ENCODE data around the gene ALOX5AP. TPM values are rescaled to one million over a fixed set of nuclear protein-coding genes. Genes with fewer than 3 reads are reported as not detected.

The ALOX5AP gene
- total RNA-seq, 1 donor from 2014 or later: 4.5 TPM

DNA sequence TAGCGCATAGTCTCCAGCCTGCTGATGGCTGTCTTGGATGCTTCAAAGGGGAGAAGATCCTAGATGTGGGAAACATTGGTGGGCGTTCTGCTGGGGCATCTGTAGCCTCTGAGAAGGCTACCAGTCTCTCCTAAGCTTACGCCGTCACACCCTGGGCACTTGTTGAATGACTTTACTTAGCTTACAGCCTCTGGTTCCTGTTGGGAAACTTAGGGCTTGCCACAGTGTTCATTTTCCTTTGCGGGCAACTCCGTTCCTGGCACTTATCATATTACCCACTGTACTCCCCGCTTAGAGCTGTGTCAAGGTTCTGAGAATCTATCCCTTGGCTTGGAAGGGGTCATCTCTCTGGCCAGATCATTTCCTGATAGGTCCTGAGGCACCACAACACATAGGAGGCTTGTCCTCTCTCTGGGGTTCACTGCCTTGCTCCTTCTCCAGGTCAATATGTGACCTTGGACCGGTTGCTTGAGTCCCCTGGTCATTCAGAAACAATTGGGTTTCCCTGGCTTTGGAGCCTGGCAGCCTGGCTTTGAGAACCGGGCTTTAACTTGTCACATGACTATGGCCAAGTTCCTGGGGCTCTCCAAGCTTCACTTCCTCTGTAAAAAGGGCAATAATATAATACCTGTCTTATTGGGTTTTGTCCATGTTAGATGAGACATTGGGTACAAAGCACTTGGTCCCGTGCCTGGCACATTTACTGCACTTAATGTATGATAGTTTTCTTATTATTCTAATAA lies 20.5 kb upstream of the ALOX5AP start:
- Histone ChIP-seq H3K4me3 (ENCODE audit: insufficient read depth, low read depth, low read length) (no peak overlapping the region), H3K9ac (ENCODE audit: low read length) (no peak overlapping the region), H3K4me1 (ENCODE audit: insufficient read depth, low read length) (peaks cover 15% of the 10 kb centered on the region), H3K27me3 (ENCODE audit: insufficient read depth, low read length) (no peaks in the 10 kb centered on the region), H3K79me2 (ENCODE audit: insufficient read depth, low read length) (no peaks in the 10 kb centered on the region), H4K20me1 (ENCODE audit: insufficient read depth, low read length) (no peaks in the 10 kb centered on the region), H2AFZ (ENCODE audit: low read depth, low read length) (no peak overlapping the region), H3K36me3 (ENCODE audit: insufficient read depth, low read length) (no peaks in the 10 kb centered on the region), H3K4me2 (ENCODE audit: low read length) (no peak overlapping the region), H3K9me3 (ENCODE audit: insufficient read depth, low read depth, low read length) (no peaks in the 10 kb centered on the region), H3K27ac (ENCODE audit: low read depth, low read length) (no peak overlapping the region)
- Mint-ChIP-seq H3K27ac (ENCODE audit: unreplicated experiment) (no peak overlapping the region), H3K4me1 (ENCODE audit: low read depth, unreplicated experiment) (peaks cover 32% of the 10 kb centered on the region), H3K9me3 (ENCODE audit: unreplicated experiment) (peaks cover 2% of the 10 kb centered on the region), H3K4me3 (ENCODE audit: unreplicated experiment) (no peak overlapping the region), H3K36me3 (ENCODE audit: low read depth, unreplicated experiment) (no peaks in the 10 kb centered on the region), H3K27me3 (ENCODE audit: low read depth, unreplicated experiment) (peaks cover 4% of the 10 kb centered on the region)
- no peak for FAIRE-seq
- TF ChIP-seq EZH2 (IDR thresholded peaks at IDR 0.05; ENCODE audit: insufficient read depth, low read length): no peak
- TF ChIP-seq, protein P1, sequence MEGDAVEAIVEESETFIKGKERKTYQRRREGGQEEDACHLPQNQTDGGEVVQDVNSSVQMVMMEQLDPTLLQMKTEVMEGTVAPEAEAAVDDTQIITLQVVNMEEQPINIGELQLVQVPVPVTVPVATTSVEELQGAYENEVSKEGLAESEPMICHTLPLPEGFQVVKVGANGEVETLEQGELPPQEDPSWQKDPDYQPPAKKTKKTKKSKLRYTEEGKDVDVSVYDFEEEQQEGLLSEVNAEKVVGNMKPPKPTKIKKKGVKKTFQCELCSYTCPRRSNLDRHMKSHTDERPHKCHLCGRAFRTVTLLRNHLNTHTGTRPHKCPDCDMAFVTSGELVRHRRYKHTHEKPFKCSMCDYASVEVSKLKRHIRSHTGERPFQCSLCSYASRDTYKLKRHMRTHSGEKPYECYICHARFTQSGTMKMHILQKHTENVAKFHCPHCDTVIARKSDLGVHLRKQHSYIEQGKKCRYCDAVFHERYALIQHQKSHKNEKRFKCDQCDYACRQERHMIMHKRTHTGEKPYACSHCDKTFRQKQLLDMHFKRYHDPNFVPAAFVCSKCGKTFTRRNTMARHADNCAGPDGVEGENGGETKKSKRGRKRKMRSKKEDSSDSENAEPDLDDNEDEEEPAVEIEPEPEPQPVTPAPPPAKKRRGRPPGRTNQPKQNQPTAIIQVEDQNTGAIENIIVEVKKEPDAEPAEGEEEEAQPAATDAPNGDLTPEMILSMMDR (IDR thresholded peaks at IDR 0.05; ENCODE audit: insufficient read depth, low read depth, low read length): no peak
- DNase-seq (ENCODE audit: low read depth): no peak

DNA sequence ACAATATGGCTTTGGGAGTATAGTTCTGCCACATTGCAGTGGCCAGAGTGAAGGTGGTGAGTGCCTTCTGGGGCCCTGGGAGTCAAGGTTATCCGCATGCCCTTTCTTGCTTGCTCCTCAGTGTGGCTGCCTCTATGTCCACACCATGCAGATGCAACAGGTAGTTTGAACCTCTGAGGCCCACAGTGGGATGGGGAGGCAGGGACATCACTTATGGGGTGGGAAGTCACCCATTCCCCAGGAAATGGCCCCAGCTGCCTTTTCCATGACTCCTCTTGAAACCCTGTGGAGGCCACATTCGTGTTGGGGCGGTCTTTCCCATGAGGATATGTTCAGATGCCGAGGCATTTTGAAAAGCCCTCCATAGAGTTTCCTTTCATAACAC lies 20.0 kb upstream of the ALOX5AP start:
- Mint-ChIP-seq H3K4me1 (ENCODE audit: low read depth, unreplicated experiment) (peaks cover 32% of the 10 kb centered on the region), H3K9me3 (ENCODE audit: unreplicated experiment) (peaks cover 2% of the 10 kb centered on the region), H3K36me3 (ENCODE audit: low read depth, unreplicated experiment) (no peaks in the 10 kb centered on the region), H3K27ac (ENCODE audit: unreplicated experiment) (no peak overlapping the region), H3K4me3 (ENCODE audit: unreplicated experiment) (no peak overlapping the region), H3K27me3 (ENCODE audit: low read depth, unreplicated experiment) (peaks cover 4% of the 10 kb centered on the region)
- Histone ChIP-seq H3K27me3 (ENCODE audit: insufficient read depth, low read length) (no peaks in the 10 kb centered on the region), H3K4me1 (ENCODE audit: insufficient read depth, low read length) (peaks cover 20% of the 10 kb centered on the region), H3K27ac (ENCODE audit: low read depth, low read length) (no peak overlapping the region), H3K9ac (ENCODE audit: low read length) (no peak overlapping the region), H2AFZ (ENCODE audit: low read depth, low read length) (no peak overlapping the region), H3K36me3 (ENCODE audit: insufficient read depth, low read length) (no peaks in the 10 kb centered on the region), H3K4me3 (ENCODE audit: insufficient read depth, low read depth, low read length) (no peak overlapping the region), H3K4me2 (ENCODE audit: low read length) (no peak overlapping the region), H3K79me2 (ENCODE audit: insufficient read depth, low read length) (no peaks in the 10 kb centered on the region), H4K20me1 (ENCODE audit: insufficient read depth, low read length) (no peaks in the 10 kb centered on the region), H3K9me3 (ENCODE audit: insufficient read depth, low read depth, low read length) (no peaks in the 10 kb centered on the region)
- FAIRE-seq (no peak), DNase-seq (ENCODE audit: low read depth) (no peak)
- TF ChIP-seq, protein P1 (IDR thresholded peaks at IDR 0.05; ENCODE audit: insufficient read depth, low read depth, low read length): no peak
- no peak for TF ChIP-seq EZH2 (IDR thresholded peaks at IDR 0.05; ENCODE audit: insufficient read depth, low read length)

DNA sequence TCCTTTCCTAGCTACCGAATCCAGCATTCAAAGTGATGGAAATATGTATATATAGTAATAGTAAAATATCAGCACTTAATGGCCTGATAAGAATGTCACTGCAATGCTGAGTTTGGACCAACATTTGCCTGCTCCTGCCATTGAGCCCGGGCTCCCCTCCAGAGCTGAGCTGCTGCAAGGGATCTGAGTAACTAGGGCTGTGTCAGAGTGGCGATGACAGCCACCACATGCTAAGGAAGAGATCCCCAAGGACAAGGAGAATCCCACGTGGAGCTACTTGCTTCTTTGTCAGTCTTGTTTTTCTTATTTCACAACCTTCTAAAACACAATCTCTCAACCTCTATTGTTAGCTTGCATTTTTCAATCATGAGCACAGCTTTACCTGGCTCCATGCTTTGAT lies 19.5 kb upstream of the ALOX5AP start:
- no peak overlapping the region for H3K27ac Mint-ChIP-seq (ENCODE audit: unreplicated experiment)
- peaks cover 24% of the 10 kb centered on the region for H3K4me1 ChIP-seq (ENCODE audit: insufficient read depth, low read length)
- no peaks in the 10 kb centered on the region for H3K27me3 ChIP-seq (ENCODE audit: insufficient read depth, low read length)
- DNase-seq (ENCODE audit: low read depth): no peak
- no peak overlapping the region for H3K4me2 ChIP-seq (ENCODE audit: low read length)
- no peaks in the 10 kb centered on the region for H3K36me3 Mint-ChIP-seq (ENCODE audit: low read depth, unreplicated experiment)
- H3K4me1 Mint-ChIP-seq (ENCODE audit: low read depth, unreplicated experiment): peaks cover 32% of the 10 kb centered on the region
- no peak overlapping the region for H3K9ac ChIP-seq (ENCODE audit: low read length)
- H3K4me3 ChIP-seq (ENCODE audit: insufficient read depth, low read depth, low read length): no peak overlapping the region
- no peaks in the 10 kb centered on the region for H3K36me3 ChIP-seq (ENCODE audit: insufficient read depth, low read length)
- peaks cover 2% of the 10 kb centered on the region for H3K9me3 Mint-ChIP-seq (ENCODE audit: unreplicated experiment)
- H3K27ac ChIP-seq (ENCODE audit: low read depth, low read length): no peak overlapping the region
- H4K20me1 ChIP-seq (ENCODE audit: insufficient read depth, low read length): no peaks in the 10 kb centered on the region
- H3K27me3 Mint-ChIP-seq (ENCODE audit: low read depth, unreplicated experiment): peaks cover 4% of the 10 kb centered on the region
- no peaks in the 10 kb centered on the region for H3K9me3 ChIP-seq (ENCODE audit: insufficient read depth, low read depth, low read length)
- no peak overlapping the region for H3K4me3 Mint-ChIP-seq (ENCODE audit: unreplicated experiment)
- no peak overlapping the region for H2AFZ ChIP-seq (ENCODE audit: low read depth, low read length)
- no peak for FAIRE-seq
- no peak for TF ChIP-seq EZH2 (IDR thresholded peaks at IDR 0.05; ENCODE audit: insufficient read depth, low read length)
- TF ChIP-seq, protein P1 (IDR thresholded peaks at IDR 0.05; ENCODE audit: insufficient read depth, low read depth, low read length): no peak
- H3K79me2 ChIP-seq (ENCODE audit: insufficient read depth, low read length): no peaks in the 10 kb centered on the region

Data from astrocyte (in vitro differentiated cells and primary cell).